ENCODE results near the gene ACTG1.

DNA sequence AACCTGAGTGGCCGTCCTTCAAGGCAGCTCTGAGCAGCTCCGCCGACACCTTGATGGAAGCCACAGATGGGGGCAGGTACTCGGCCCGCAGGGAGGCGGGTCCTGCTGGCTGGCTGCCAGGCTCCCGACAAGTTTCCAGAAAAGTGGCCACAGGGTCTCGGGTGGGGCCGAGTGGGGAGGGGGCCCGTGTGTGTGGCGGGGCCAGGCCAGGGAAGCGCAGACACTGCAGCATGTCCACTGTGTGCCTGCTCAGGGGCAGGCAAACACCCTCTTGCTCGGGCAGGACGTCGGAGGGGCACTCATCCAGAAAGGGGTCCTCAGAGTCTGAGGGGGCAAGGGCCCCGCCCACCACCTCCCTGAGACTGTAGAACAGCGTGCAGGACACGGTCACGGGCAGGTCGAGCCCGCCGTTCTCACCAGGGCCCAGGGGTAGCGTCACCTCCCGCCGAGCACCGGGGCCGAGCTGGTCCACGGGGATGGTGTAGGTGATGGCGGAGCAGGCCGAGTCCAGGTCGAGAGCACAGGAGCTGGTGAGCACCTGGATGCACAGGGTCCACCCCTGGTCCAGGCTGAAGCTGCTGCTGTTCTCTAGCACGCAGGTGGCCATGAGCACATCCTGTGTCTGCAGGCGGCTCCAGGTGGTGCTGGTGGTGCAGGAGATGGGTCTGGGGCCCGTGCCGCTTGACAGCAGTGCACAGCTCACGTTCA lies 34.5 kb upstream of the ACTG1 start:
- no peak for TF ChIP-seq ZNF8 (CRISPR knock-in tag; IDR thresholded peaks at IDR 0.05)
- TF ChIP-seq RARB (CRISPR knock-in tag; IDR thresholded peaks at IDR 0.05) = no peak
- TF ChIP-seq ZC3H10 (CRISPR knock-in tag; IDR thresholded peaks at IDR 0.05) = no peak
- TF ChIP-seq ESRRG (CRISPR knock-in tag; IDR thresholded peaks at IDR 0.05) = no peak
- no peak for TF ChIP-seq OSR1 (CRISPR knock-in tag; IDR thresholded peaks at IDR 0.05)
- no peak for TF ChIP-seq PATZ1 (CRISPR knock-in tag; IDR thresholded peaks at IDR 0.05; ENCODE audit: borderline replicate concordance)
- TF ChIP-seq POU6F1 (CRISPR knock-in tag; IDR thresholded peaks at IDR 0.05; ENCODE audit: borderline replicate concordance, low read depth) = no peak
- TF ChIP-seq SNAI2 (CRISPR knock-in tag; IDR thresholded peaks at IDR 0.05) = no peak
- TF ChIP-seq ZFP3 (CRISPR knock-in tag; IDR thresholded peaks at IDR 0.05) = no peak
- TF ChIP-seq TCF4 (CRISPR knock-in tag; IDR thresholded peaks at IDR 0.05; ENCODE audit: borderline replicate concordance) = no peak
- TF ChIP-seq ISL1 (CRISPR knock-in tag; IDR thresholded peaks at IDR 0.05) = no peak
- no peak for TF ChIP-seq ARNTL (CRISPR knock-in tag; IDR thresholded peaks at IDR 0.05; ENCODE audit: borderline replicate concordance, low read depth)
